NCI-H446 (cell line): ENCODE data around the gene LZTR1.

ENCODE experiments used
- DNase-seq, 2 experiments: peaks; one replicate each; lab custom pipeline; 2025; lab: John Stamatoyannopoulos, UW

Gene LZTR1

GRCh38 chr22:20951151-20951931 is 30.8 kb upstream of the LZTR1 start:
- no peak for DNase-seq

- no peak for DNase-seq
These were observed 30.1 kb upstream of the LZTR1 start for GRCh38 chr22:20951932-20952380.

DNA sequence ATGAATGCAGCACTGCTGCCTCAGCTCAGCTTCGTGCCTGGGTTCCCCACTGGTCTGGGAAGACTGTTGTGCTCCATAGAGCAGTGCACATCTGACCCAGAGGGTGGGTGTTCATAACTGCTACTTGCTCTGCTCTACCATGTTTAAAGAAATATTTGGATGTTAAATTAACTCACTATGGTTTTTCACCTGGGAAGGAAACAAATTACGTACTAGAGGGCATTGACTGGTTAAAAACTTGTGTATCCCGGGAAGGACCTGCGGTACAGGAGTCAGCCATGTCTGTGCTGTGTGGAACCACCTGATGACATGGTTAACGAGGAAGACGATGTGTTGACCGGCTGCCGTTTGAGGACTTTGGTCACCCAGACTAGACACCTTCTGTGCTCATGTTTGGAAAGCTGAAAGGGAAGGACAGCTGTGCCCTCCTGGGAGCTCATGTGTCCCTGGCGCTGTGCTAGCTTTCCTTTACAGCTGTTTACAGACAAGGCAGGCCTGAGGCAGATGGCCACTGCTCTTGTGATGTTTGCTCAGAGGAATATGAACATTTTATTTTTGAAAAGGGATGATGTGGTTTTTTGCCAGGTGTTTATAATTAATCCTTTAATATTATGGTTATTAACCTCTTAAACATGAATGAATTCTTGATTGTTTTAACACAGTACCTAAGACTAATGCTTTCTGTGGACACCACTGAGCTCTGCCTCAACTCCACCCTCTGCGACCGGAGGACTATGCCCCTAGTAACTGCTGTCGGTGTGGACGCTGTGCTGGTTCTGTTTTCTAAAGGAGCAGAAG is 29.4 kb upstream of the LZTR1 start:
- no peak for DNase-seq

DNA sequence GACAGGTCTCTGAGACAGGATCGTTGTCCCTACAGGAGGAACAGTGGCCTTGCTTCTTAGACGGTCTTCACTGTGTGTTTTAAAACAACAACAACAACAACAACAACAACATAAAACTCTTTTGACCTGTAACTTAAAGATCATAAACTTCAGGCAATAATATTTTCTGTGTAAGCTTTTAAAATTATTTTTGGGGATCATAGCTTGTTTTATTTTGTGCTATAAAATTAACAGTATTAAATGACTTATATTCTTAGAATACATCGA is 28.8 kb upstream of the LZTR1 start:
- no peak for DNase-seq

DNA sequence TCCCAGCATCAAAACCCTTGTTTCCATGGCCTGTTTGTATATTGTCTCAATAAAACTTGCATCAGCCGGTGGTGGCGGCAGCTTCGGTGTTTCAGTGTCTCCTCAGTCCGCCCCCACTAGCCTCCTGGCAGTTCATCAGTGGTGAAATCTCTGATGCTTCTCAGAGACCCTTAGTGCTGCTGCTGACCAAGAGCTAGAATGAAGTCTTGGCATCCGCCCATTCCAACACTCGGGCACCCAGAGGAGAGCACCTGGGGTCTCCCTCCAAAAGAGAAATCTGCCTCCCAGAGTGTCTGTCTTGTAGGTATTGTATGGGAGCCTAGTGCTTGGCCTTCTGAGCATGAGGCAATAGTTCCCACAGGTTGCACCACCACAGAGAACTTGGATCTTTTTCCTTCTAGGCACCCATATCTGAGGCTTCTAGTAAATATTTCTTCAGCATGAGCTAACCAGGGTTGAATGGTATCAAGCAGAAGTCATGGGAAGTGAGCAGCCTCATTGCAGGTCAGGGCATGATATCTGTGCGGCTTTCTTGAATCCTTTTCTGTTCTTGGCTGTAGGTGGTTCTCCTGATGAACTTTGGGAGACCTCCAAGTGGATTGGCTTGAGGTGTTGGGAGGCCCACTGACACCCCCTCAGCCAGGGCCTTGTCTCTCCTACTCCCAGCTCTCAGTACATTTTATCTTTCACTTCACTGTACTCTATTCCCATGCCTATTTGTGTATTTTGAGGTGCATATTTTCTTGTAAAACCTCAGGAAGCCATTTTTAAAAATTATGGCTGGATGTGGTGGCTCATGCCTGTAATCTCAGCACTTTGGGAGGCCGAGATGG is 28.2 kb upstream of the LZTR1 start:
- DNase-seq: no peak

DNA sequence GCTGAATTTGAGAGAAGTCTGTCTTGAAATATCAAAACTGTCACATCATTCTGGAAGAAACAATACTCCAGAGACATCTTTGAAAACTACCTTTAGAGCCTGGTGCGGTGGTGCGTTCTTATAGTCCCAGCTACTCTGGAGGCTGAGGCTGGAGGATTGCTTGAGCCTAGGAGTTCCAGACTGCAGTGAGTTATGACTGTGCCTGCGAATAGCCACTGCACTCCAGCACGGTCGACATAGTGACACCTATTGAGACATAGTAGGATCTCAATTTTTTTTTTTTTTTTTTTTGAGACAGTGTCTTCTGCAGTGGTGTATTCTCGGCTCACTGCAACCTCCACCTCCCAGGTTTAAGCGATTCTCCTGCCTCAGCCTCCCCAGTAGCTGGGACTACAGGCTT is 26.5 kb upstream of the LZTR1 start:
- DNase-seq: no peak

DNA sequence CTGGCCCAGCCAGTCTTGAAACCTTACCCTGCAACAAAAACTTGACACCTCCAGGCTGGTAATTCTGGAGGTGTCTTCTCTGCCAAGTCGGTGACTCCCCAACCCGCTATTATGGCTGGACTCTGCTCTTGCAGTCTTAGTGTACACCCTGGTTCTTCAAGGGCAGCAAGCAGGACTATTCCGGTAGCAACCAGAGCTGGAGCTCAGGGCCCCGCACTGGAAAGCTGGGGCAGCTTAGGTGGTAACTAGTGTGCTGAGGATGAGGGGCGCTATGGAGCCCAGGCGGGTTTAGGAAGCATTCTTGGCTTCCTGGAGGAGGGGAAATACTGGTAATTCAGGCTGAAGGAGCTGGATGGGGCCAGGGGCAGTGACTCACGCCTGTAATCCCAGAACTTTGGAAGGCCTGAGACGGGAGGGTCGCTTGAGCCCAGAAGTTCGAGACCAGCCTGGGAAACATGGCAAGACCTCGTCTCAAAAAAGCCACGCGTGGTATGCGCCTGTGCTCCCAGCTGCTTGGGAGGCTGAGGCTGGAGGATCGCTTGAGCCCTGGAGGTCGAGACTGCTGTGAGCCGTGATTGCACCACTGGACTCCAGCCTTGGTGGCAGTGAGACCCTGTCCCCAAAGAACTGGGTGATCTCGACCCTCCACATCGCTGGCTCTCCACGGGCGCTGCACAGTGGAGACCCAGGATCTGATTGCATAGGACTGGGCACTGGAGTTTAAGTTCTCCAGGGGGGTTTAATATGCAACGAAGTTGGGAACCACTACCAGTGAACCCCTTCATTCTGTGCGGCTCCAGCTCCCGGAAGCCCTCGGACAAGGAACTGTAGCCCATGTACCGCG is 25.6 kb upstream of the LZTR1 start:
- no peak for DNase-seq

GRCh38 chr22:20957102-20957682 is 24.9 kb upstream of the LZTR1 start:
- DNase-seq: no peak

- no peak for DNase-seq
These were observed 24.2 kb upstream of the LZTR1 start for GRCh38 chr22:20957683-20958431.

DNA sequence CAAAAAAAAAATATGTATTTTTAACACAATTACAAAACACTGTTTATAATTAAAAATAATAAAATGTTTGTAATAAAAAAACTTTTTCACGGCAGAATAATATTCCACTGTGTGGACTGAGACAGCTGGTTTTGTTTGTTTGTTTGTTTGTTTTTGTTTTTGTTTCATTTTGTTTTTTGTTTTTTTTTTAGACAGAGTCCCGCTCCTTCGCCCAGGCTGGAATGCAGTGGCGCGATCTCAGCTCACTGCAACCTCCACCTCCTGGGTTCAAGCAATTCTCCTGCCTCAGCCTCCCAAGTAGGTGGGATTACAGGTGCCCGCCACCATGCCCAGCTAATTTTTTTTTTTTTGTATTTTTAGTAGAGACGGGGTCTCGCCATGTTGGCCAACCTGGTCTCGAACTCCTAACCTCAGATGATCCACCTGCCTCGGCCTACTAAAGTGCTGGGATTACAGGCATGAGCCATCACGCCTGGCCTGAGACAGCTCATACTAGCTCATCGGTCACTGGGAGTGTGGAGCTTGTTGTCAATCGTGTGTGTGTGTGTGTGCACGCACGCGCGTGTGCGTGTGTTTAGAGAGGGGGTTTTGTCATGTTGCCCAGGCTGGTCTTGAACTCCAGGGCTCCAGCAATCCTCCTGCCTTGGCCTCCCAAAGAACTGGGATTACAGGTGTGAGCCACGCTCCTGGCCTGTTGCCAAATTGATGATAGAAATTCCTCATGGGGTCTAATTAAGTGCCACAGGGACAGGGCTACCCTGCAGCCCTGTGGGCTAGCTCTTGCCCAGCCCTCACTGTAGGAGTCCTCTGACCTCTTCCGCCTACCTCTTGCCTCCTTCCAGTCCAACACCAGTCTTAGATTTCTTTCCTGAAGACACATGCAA is 22.3 kb upstream of the LZTR1 start:
- DNase-seq: no peak

DNA sequence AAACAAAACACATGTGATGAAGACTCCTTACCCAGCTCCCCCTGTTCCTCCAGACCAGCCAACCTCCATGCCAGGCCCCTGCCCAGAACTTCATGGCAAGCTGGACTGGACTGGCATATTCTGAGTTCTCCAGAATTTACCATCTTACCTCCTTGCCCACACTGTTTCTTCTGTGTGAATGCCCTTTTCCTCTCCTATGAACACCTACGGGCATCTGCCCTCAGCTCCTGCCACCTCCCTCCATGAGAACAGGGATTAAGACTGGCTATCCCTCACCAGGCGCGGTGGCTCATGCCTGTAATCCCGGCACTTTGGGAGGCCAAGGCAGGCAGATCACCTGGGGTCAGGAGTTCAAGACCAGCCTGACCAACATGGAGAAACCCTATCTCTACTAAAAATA is 21.5 kb upstream of the LZTR1 start:
- no peak for DNase-seq

- DNase-seq: no peak
These were observed 19.6 kb upstream of the LZTR1 start for GRCh38 chr22:20962491-20962945.

DNA sequence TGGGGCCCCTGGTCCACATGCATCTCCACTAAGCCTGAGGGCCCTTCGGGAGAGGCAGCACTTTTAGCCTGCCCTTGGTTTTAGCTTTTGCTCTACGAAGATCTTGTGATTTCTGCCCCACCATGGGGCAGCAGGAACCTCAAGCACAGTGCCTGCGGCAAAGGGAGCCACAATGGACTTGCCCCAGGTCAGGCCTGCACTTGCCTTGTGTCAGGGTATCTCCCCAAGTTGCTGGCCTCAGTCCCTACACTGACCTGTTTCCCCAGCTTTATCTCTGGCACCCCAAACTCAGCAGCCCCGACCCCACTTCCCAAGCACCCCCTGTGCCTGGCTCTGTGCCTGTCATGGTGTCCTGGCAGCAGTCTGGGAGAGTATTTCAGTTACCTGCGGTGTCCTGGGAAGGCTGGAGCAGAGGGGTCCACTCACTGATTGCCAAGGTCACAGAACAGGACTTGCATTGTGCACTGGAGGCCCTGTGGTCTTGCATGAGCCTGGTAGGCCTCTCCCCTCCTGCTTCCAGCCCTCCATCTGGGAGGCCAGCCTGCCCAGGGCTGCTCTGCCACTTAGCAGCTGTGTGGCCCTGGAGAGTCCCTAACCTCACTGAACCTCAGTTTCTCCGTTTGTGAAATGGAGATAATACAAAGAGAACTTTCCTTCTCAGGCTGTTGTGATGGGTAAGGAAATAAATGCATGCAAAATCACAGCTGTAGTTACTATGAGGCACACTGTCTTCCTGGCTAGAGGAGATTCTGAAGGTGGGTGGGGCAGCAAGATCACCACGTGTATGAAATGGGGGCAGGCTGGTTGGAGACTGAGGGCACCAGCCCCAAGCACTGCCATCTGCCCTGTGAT is 18.7 kb upstream of the LZTR1 start:
- no peak for DNase-seq

DNA sequence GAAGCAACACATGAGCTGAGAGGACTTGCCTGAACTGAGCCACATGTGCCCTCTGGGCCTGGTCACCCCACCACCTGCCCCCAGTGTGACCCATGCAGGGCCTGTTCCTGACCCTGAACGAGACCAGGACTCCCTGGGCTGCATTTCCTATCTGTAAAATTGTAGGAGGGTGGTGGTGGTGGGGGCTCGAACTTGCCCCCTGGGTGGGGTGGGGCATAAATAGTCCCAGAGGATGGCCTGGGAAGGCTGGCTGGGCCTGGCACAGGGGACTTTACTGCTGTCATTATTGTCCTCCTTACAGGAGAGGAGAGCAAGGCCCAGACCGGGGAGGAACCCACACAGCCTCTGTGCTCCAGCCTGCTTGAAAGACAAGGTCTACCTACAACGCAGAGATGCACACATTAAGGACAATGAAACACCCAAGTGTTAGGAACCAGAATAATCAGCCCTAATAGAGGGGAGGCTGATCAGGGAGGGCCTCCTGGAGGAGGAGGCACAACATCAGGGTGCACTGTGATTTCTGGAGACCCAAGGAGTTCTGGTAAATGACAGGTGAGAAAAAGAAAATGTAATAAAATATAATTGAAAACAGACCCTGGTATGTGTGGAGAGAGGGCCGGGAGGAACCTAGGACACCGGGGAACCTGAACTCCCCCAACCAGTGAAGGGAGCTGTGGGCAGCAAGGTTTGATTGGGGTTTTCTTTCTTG is 17.9 kb upstream of the LZTR1 start:
- no peak for DNase-seq

- no peak for DNase-seq
These were observed 17.3 kb upstream of the LZTR1 start for GRCh38 chr22:20964799-20965103.

- DNase-seq: no peak
These were observed 16.8 kb upstream of the LZTR1 start for GRCh38 chr22:20965104-20965887.
